Measurements from ENCODE around the gene RPL27.

- TF ChIP-seq POLR2A (IDR thresholded peaks at IDR 0.05; ENCODE audit: low read depth, low read length) = no peak
- TF ChIP-seq POLR2AphosphoS5 (IDR thresholded peaks at IDR 0.05; ENCODE audit: low read depth, low read length) = no peak
- TF ChIP-seq TAF1 (IDR thresholded peaks at IDR 0.05; ENCODE audit: borderline replicate concordance, low read depth, low read length) = no peak
Observed at GRCh38 chr17:43021741-43022512, 23.7 kb downstream of the RPL27 start, which contains the start of gene VAT1.
